Activated T-helper 17 cell treated with anti-CD3 and anti-CD28 coated beads, Interleukin-2, amount 50 U/mL, for 72 hours (primary cell): Measurements from ENCODE around the gene CACNA1C. TPM values are rescaled to one million over a fixed set of nuclear protein-coding genes. Genes with fewer than 3 reads are reported as not detected.

Experiments
- ATAC-seq: fragments of 150-1000 bp; cut with Tn5 transposase; replicated peaks from 2 replicates; pipeline ENCODE4 v1.10.0; 2021; ENCODE audit warnings: mild to moderate bottlenecking, moderate library complexity
- H3K27ac Mint-ChIP-seq: one replicate; pipeline ENCODE4 v1.8.0; 2022; ENCODE audit warnings: mixed read lengths
- H3K27me3 Mint-ChIP-seq: one replicate; pipeline ENCODE4 v1.8.0; 2022; ENCODE audit warnings: mixed read lengths
- H3K36me3 Mint-ChIP-seq: one replicate; pipeline ENCODE4 v1.8.0; 2022; ENCODE audit warnings: low read depth, mild to moderate bottlenecking, mixed read lengths
- H3K4me1 Mint-ChIP-seq: one replicate; pipeline ENCODE4 v1.8.0; 2022; ENCODE audit warnings: mixed read lengths
- H3K4me3 Mint-ChIP-seq: one replicate; pipeline ENCODE4 v1.8.0; 2022; ENCODE audit warnings: mild to moderate bottlenecking, mixed read lengths
- H3K9me3 Mint-ChIP-seq: one replicate; pipeline ENCODE4 v1.8.0; 2022; ENCODE audit warnings: mixed read lengths
- total RNA-seq, 2 donors: library from RNA; stranded (reverse); gene quantifications; one replicate each; pipeline ENCODE4 v1.2.3, GENCODE V29; 2022

Gene CACNA1C
- total RNA-seq, 2 donors from 2014 or later: 0.04 to 0.21 TPM

DNA sequence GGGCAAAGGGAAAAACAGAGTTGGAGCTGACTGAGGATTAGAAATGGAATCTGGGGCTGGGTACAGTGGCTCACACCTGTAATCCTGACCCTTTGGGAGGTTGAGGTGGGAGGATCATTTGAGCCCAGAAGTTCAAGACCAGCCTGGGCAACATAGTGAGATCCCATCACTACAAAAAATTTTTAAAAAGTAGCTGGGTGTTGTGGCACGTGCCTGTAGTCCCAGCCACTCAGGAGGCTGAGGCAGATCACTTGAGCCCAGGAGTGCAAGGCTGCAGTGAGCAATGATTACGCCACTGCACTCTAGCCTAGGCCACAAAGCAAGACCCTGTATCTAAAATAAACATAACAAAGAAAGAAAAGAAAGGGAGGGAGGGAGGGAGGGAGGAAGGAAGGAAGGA, 33.7 kb upstream of the CACNA1C start:
- peaks cover 11% of the 10 kb centered on the region for H3K4me1 Mint-ChIP-seq
- no peak overlapping the region for H3K4me3 Mint-ChIP-seq
- H3K9me3 Mint-ChIP-seq: no peaks in the 10 kb centered on the region
- H3K36me3 Mint-ChIP-seq: no peaks in the 10 kb centered on the region
- H3K27ac Mint-ChIP-seq: no peak overlapping the region
- no peak for ATAC-seq
- H3K27me3 Mint-ChIP-seq: peaks cover 20% of the 10 kb centered on the region

GRCh38 chr12:2020511-2020910, 32.3 kb upstream of the CACNA1C start:
- no peak for ATAC-seq

GRCh38 chr12:2023365-2023764, 29.4 kb upstream of the CACNA1C start:
- no peaks in the 10 kb centered on the region for H3K36me3 Mint-ChIP-seq
- no peak overlapping the region for H3K4me3 Mint-ChIP-seq
- no peak overlapping the region for H3K27ac Mint-ChIP-seq
- no peaks in the 10 kb centered on the region for H3K4me1 Mint-ChIP-seq
- ATAC-seq: no peak
- peaks cover 14% of the 10 kb centered on the region for H3K27me3 Mint-ChIP-seq
- no peaks in the 10 kb centered on the region for H3K9me3 Mint-ChIP-seq

More at GRCh38 chr12:2020511-2020910, 32.3 kb upstream of the CACNA1C start:
- Mint-ChIP-seq H3K36me3 (no peaks in the 10 kb centered on the region), H3K4me3 (no peak overlapping the region), H3K4me1 (peaks cover 11% of the 10 kb centered on the region), H3K27ac (no peak overlapping the region), H3K27me3 (peaks cover 20% of the 10 kb centered on the region), H3K9me3 (no peaks in the 10 kb centered on the region)

GRCh38 chr12:2027351-2027750, 25.4 kb upstream of the CACNA1C start:
- no peak for ATAC-seq
- H3K27ac Mint-ChIP-seq: no peak overlapping the region
- no peaks in the 10 kb centered on the region for H3K9me3 Mint-ChIP-seq

GRCh38 chr12:2029851-2030250, 22.9 kb upstream of the CACNA1C start:
- Mint-ChIP-seq H3K4me1 (no peaks in the 10 kb centered on the region), H3K4me3 (no peak overlapping the region), H3K27me3 (peaks cover 18% of the 10 kb centered on the region), H3K36me3 (no peaks in the 10 kb centered on the region), H3K9me3 (no peaks in the 10 kb centered on the region), H3K27ac (no peak overlapping the region)
- ATAC-seq: no peak

More at GRCh38 chr12:2027351-2027750, 25.4 kb upstream of the CACNA1C start:
- Mint-ChIP-seq H3K27me3 (peaks cover 10% of the 10 kb centered on the region), H3K36me3 (no peaks in the 10 kb centered on the region), H3K4me1 (no peaks in the 10 kb centered on the region), H3K4me3 (no peak overlapping the region)

DNA sequence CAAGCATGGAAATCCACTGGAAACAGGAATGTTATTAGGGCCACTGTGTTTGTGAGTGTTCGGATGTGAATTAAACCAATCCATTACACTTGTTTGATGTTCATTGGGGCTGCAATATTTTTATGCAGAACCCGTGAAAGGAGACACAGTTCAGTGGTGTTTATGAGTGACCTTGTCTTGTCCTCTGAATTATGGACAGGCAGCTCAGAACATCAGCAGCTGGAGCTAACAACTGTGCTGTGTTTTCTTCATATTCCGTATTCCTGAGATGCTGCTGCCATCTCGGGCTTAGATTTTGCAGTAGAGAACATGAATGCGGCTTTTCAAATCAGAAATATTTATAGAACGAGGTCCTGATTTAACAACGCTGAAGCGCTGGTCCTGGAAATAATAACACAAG, 20.3 kb upstream of the CACNA1C start:
- no peak for ATAC-seq
- peaks cover 28% of the 10 kb centered on the region for H3K27me3 Mint-ChIP-seq
- no peaks in the 10 kb centered on the region for H3K36me3 Mint-ChIP-seq
- peaks cover 6% of the 10 kb centered on the region for H3K4me1 Mint-ChIP-seq
- H3K27ac Mint-ChIP-seq: no peak overlapping the region
- H3K4me3 Mint-ChIP-seq: no peak overlapping the region
- H3K9me3 Mint-ChIP-seq: no peaks in the 10 kb centered on the region

DNA sequence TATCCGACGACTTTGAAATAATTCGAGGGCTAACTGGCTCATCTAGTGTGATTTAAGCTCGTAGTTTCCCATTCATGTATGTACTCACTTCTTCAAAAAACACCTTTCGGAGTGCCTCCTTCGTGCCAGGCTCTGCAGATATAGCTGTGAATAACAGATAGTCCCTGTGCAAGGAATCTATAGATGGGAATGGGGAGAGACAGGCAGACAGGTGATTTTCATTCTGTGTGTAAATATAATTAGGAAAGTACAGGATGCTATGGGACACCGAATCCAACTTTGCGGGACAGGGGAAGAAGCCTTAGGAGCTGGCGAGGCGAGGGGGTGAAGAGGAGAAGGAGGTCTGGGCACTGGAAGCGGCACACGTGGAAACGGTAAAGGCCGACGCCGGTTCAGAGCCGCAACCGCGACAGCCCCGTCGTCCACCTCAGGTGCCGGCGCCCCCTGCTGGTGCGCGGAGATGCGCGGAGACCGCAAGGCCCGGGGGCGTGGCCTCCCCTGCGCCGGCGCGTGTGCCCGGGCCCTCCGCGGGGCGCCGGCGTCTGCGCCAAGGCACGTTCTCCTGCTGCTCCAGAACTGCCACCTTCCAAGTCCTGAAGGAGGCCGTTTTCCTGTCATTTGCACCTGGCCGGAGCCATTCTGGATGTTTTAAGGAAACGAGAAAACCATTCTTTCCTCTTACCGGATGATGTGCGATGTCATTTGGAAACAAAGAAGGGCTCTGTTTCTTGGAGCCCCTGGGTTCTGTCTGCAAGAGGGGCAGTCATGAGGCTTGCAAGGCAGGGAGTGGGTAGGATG, 18.0 kb upstream of the CACNA1C start:
- no peak overlapping the region for H3K27ac Mint-ChIP-seq
- no peaks in the 10 kb centered on the region for H3K9me3 Mint-ChIP-seq
- H3K27me3 Mint-ChIP-seq: peaks cover 38% of the 10 kb centered on the region

DNA sequence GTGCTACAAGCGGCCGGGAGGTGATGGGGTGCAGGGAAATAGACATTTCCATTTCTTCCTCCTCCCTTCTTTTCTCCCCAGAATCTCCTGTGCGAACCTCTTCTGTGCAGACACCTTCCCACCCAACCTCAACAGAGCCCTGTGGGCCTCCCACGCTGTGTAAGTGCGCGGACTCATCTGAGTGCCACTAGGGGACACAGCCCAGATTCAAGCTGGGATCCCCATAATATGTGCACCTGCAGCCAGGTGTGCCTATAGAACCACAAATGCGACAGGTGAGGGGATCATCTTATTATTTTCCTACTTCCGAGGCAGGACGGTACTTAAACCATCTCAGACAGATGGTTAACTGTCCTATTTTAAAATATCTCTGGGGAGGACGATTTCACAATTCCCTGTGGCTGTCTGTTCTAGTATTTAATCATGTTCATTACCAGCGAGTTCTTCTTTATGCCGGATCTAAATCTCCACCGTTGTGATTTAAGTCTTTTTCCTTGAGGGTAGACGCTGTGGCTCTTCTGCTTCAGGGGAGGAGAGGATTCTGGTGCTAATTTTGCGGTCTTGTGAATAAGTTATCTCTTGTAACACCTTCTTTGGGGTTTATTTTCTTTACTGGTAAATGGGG, 17.2 kb upstream of the CACNA1C start:
- H3K36me3 Mint-ChIP-seq: no peaks in the 10 kb centered on the region
- H3K27me3 Mint-ChIP-seq: peaks cover 39% of the 10 kb centered on the region

More for the DNA sequence above, 18.0 kb upstream of the CACNA1C start:
- peaks cover 6% of the 10 kb centered on the region for H3K4me1 Mint-ChIP-seq
- peak; percentile 99 for ATAC-seq
- no peaks in the 10 kb centered on the region for H3K36me3 Mint-ChIP-seq
- peak overlapping the region; percentile 59 for H3K4me3 Mint-ChIP-seq

GRCh38 chr12:2039034-2039433, 13.8 kb upstream of the CACNA1C start:
- H3K27me3 Mint-ChIP-seq: peaks cover 37% of the 10 kb centered on the region

More for the DNA sequence above, 17.2 kb upstream of the CACNA1C start:
- peak overlapping the region; percentile 59 for H3K4me3 Mint-ChIP-seq
- H3K4me1 Mint-ChIP-seq: peaks cover 6% of the 10 kb centered on the region
- ATAC-seq: peak; percentile 38
- H3K9me3 Mint-ChIP-seq: no peaks in the 10 kb centered on the region
- H3K27ac Mint-ChIP-seq: no peak overlapping the region

DNA sequence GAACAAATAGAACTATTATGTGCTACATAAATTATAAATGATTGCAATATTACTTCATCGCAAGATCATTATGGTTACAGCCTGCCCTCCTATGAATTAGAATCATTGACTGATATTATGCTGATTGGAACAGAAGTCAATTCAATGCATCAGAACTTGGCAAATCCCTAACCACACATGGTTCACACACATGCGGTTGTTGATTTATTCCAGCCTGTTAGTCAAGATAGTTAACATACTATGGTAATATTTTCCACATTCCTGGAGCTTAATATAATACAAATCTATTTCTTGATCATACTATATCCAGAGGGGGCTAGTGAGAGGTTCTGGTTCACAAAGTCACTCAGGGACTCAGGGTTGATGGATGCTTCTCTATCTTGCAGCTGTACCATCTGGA, 9.7 kb upstream of the CACNA1C start:
- H3K9me3 Mint-ChIP-seq: no peaks in the 10 kb centered on the region
- no peak for ATAC-seq
- no peaks in the 10 kb centered on the region for H3K4me1 Mint-ChIP-seq
- no peak overlapping the region for H3K4me3 Mint-ChIP-seq
- H3K27ac Mint-ChIP-seq: no peak overlapping the region
- H3K27me3 Mint-ChIP-seq: peaks cover 26% of the 10 kb centered on the region
- no peaks in the 10 kb centered on the region for H3K36me3 Mint-ChIP-seq

More at GRCh38 chr12:2039034-2039433, 13.8 kb upstream of the CACNA1C start:
- H3K9me3 Mint-ChIP-seq: no peaks in the 10 kb centered on the region
- no peak for ATAC-seq
- no peaks in the 10 kb centered on the region for H3K36me3 Mint-ChIP-seq
- H3K4me3 Mint-ChIP-seq: no peak overlapping the region
- H3K27ac Mint-ChIP-seq: no peak overlapping the region
- peaks cover 6% of the 10 kb centered on the region for H3K4me1 Mint-ChIP-seq

- H3K27me3 Mint-ChIP-seq: peaks cover 34% of the 10 kb centered on the region
- no peaks in the 10 kb centered on the region for H3K9me3 Mint-ChIP-seq
- H3K4me1 Mint-ChIP-seq: no peaks in the 10 kb centered on the region
- H3K4me3 Mint-ChIP-seq: no peak overlapping the region
- no peaks in the 10 kb centered on the region for H3K36me3 Mint-ChIP-seq
- ATAC-seq: no peak
- no peak overlapping the region for H3K27ac Mint-ChIP-seq
Observed at GRCh38 chr12:2044165-2044564, 8.6 kb upstream of the CACNA1C start.

- H3K4me3 Mint-ChIP-seq: no peak overlapping the region
- no peaks in the 10 kb centered on the region for H3K9me3 Mint-ChIP-seq
- no peaks in the 10 kb centered on the region for H3K4me1 Mint-ChIP-seq
- no peak overlapping the region for H3K27ac Mint-ChIP-seq
- H3K27me3 Mint-ChIP-seq: peaks cover 50% of the 10 kb centered on the region
- H3K36me3 Mint-ChIP-seq: no peaks in the 10 kb centered on the region
- ATAC-seq: no peak
Observed at GRCh38 chr12:2046957-2047356, 5.8 kb upstream of the CACNA1C start.

GRCh38 chr12:2047752-2048151, 5.0 kb upstream of the CACNA1C start:
- peaks cover 47% of the 10 kb centered on the region for H3K27me3 Mint-ChIP-seq
- no peak for ATAC-seq
- no peak overlapping the region for H3K27ac Mint-ChIP-seq
- no peaks in the 10 kb centered on the region for H3K36me3 Mint-ChIP-seq
- no peaks in the 10 kb centered on the region for H3K4me1 Mint-ChIP-seq
- no peaks in the 10 kb centered on the region for H3K9me3 Mint-ChIP-seq
- no peak overlapping the region for H3K4me3 Mint-ChIP-seq

- H3K4me3 Mint-ChIP-seq: no peak overlapping the region
- H3K27me3 Mint-ChIP-seq: peaks cover 49% of the 10 kb centered on the region
- H3K36me3 Mint-ChIP-seq: no peaks in the 10 kb centered on the region
- H3K9me3 Mint-ChIP-seq: no peaks in the 10 kb centered on the region
- no peak for ATAC-seq
- peaks cover 6% of the 10 kb centered on the region for H3K4me1 Mint-ChIP-seq
- no peak overlapping the region for H3K27ac Mint-ChIP-seq
Observed at GRCh38 chr12:2049604-2050540, 2.9 kb upstream of the CACNA1C start.
